A549 (cell line): ENCODE data around the gene RABGAP1L.
A peak's percentile ranks its signal among the peaks of the same experiment; 100 is the strongest.

ENCODE experiments used
- CHD2 ChIP-seq: fragments of 150-350 bp; IDR thresholded peaks from 2 replicates; pipeline ENCODE4 v1.6.1; 2014; ENCODE audit warnings: low read length; ENCODE audit not compliant: partially characterized antibody
- EP300 ChIP-seq, 2 experiments: fragments of >200 bp; sonication (Bioruptor Twin); formaldehyde crosslinking; IDR thresholded peaks; 2 replicates in 1 of 2; 3 replicates in 1 of 2; pipeline ENCODE4 v1.6.1; 2016 to 2017
- FOSL2 ChIP-seq, 2 experiments: fragments of 450-650 bp in 1 of 2; fragments of >200 bp in 1 of 2; sonication (Bioruptor Twin) in 1 of 2; formaldehyde crosslinking; IDR thresholded peaks; 2 replicates each; pipeline versions ENCODE4 v1.5.0 to v1.6.1; 2016 to 2020; ENCODE audit warnings: mild to moderate bottlenecking in 1 of 2, moderate library complexity in 1 of 2
- JUNB ChIP-seq: fragments of >200 bp; sonication (Bioruptor Twin); formaldehyde crosslinking; IDR thresholded peaks from 2 replicates; pipeline ENCODE4 v1.6.1; 2016
- PHF8 ChIP-seq: fragments of 200-600 bp; sonication (generic); IDR thresholded peaks from 2 replicates; pipeline ENCODE4 v1.6.1; 2016; ENCODE audit warnings: low read depth, mild to moderate bottlenecking, antibody characterized with exemption, moderate library complexity, borderline replicate concordance
- POLR2A ChIP-seq: IDR thresholded peaks from 2 replicates; pipeline ENCODE4 v1.6.1; 2012; ENCODE audit warnings: mild to moderate bottlenecking, low read length
- RCOR1 ChIP-seq: fragments of 150-350 bp; IDR thresholded peaks from 2 replicates; pipeline ENCODE4 v1.6.1; 2014; ENCODE audit warnings: antibody characterized with exemption, low read length, low read depth
- REST ChIP-seq: fragments of 200-600 bp; sonication (generic); IDR thresholded peaks from 2 replicates; pipeline ENCODE4 v1.6.1; 2016; ENCODE audit warnings: antibody characterized with exemption, mild to moderate bottlenecking, moderate library complexity
- SMC3 ChIP-seq: fragments of >200 bp; sonication (Bioruptor Twin); formaldehyde crosslinking; IDR thresholded peaks from 3 replicates; pipeline ENCODE4 v1.6.1; 2018; ENCODE audit warnings: inconsistent platforms
- TP53 ChIP-seq: fragments of 250-450 bp; sonication (Bioruptor Pico); IDR thresholded peaks from 2 replicates; pipeline ENCODE4 v1.5.0; 2021; ENCODE audit warnings: mild to moderate bottlenecking, moderate library complexity
- USF2 ChIP-seq: fragments of 450-650 bp; IDR thresholded peaks from 2 replicates; pipeline ENCODE4 v1.6.1; 2014; ENCODE audit warnings: antibody characterized with exemption
- TF ChIP-seq, protein P1 (sequence below): fragments of >200 bp; sonication (Bioruptor Twin); formaldehyde crosslinking; IDR thresholded peaks from 3 replicates; pipeline ENCODE4 v1.5.1; 2016

- TF ChIP-seq, protein P1, sequence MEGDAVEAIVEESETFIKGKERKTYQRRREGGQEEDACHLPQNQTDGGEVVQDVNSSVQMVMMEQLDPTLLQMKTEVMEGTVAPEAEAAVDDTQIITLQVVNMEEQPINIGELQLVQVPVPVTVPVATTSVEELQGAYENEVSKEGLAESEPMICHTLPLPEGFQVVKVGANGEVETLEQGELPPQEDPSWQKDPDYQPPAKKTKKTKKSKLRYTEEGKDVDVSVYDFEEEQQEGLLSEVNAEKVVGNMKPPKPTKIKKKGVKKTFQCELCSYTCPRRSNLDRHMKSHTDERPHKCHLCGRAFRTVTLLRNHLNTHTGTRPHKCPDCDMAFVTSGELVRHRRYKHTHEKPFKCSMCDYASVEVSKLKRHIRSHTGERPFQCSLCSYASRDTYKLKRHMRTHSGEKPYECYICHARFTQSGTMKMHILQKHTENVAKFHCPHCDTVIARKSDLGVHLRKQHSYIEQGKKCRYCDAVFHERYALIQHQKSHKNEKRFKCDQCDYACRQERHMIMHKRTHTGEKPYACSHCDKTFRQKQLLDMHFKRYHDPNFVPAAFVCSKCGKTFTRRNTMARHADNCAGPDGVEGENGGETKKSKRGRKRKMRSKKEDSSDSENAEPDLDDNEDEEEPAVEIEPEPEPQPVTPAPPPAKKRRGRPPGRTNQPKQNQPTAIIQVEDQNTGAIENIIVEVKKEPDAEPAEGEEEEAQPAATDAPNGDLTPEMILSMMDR = peak; percentile 89
- TF ChIP-seq TP53 (CRISPR knock-in tag) (no peak), FOSL2 (IDR thresholded peaks at IDR 0.05) (no peak), FOSL2 (CRISPR knock-in tag; IDR thresholded peaks at IDR 0.05) (no peak), POLR2A (no peak), USF2 (no peak), SMC3 (peak; percentile 77), CHD2 (no peak), EP300 (IDR thresholded peaks at IDR 0.05) (no peak), JUNB (no peak), REST (no peak), PHF8 (no peak), RCOR1 (no peak)
Measured at GRCh38 chr1:174262349-174263241, 103.3 kb downstream of the RABGAP1L start.
